GM19043 (cell line): Measurements from ENCODE around the gene SPCS3.
"Not testable (repeated sequence)": the region's sequence is repeated elsewhere in the genome, so short reads cannot be mapped to it uniquely, and the experiment has no call there.

Source experiments
- ATAC-seq: cut with Tn5 transposase; IDR thresholded peaks from one replicate; pipeline ENCODE4 v1.9.1; 2021; ENCODE audit warnings: low read depth; ENCODE audit not compliant: unreplicated experiment

SPCS3 gene

GRCh38 chr4:176302283-176303275 is 17.2 kb upstream of the SPCS3 start:
- no peak for ATAC-seq

GRCh38 chr4:176303938-176304337 is 15.8 kb upstream of the SPCS3 start:
- ATAC-seq, result no peak

GRCh38 chr4:176306837-176307665 is 12.7 kb upstream of the SPCS3 start:
- ATAC-seq, result no peak

GRCh38 chr4:176307666-176307930 is 12.2 kb upstream of the SPCS3 start:
- ATAC-seq, result no peak

- peak; percentile 41 for ATAC-seq
Measured at GRCh38 chr4:176308441-176308840, 11.3 kb upstream of the SPCS3 start.

GRCh38 chr4:176309046-176309445 is 10.7 kb upstream of the SPCS3 start:
- peak; percentile 97 for ATAC-seq

- no peak for ATAC-seq
Measured at GRCh38 chr4:176309772-176310171, 10.0 kb upstream of the SPCS3 start.

- no peak for ATAC-seq
Measured at GRCh38 chr4:176313596-176314336, 6.0 kb upstream of the SPCS3 start.

GRCh38 chr4:176319151-176319703 is 539 bp upstream of the SPCS3 start:
- no peak for ATAC-seq

- ATAC-seq, result peak; percentile 70
Measured at GRCh38 chr4:176320340-176320975, 692 bp downstream of the SPCS3 start.

- no peak for ATAC-seq
Measured at GRCh38 chr4:176320976-176321361, 1.2 kb downstream of the SPCS3 start.

GRCh38 chr4:176321589-176321988 is 1.8 kb downstream of the SPCS3 start:
- ATAC-seq, result no peak

GRCh38 chr4:176323511-176324160 is 3.9 kb downstream of the SPCS3 start:
- ATAC-seq, result no peak

GRCh38 chr4:176324876-176325275 is 5.1 kb downstream of the SPCS3 start:
- not testable (repeated sequence) for ATAC-seq

- no peak for ATAC-seq
Measured at GRCh38 chr4:176333076-176333475, 13.3 kb downstream of the SPCS3 start.

- ATAC-seq, result no peak
Measured at GRCh38 chr4:176334066-176334465, 14.3 kb downstream of the SPCS3 start.

- ATAC-seq, result no peak
Measured at GRCh38 chr4:176335421-176335820, 15.7 kb downstream of the SPCS3 start.

GRCh38 chr4:176339936-176340761 is 20.4 kb downstream of the SPCS3 start:
- no peak for ATAC-seq
